Femur (tissue), 1 donor: ENCODE measurements around the gene CXCL3.

ENCODE experiments used
- DNase-seq: peaks from one replicate; pipeline ENCODE4 v3.0.0-alpha.2; 2017

CXCL3 gene

GRCh38 chr4:74055096-74055495, 16.6 kb upstream of the CXCL3 start:
- no peak for DNase-seq

GRCh38 chr4:74054483-74055047, 16.1 kb upstream of the CXCL3 start:
- DNase-seq: no peak

GRCh38 chr4:74047152-74047551, 8.7 kb upstream of the CXCL3 start:
- DNase-seq: no peak

- no peak for DNase-seq
These were observed 7.3 kb upstream of the CXCL3 start for GRCh38 chr4:74045772-74046171.

- DNase-seq: no peak
These were observed 6.8 kb upstream of the CXCL3 start for GRCh38 chr4:74045247-74045646.

GRCh38 chr4:74044677-74045076, 6.2 kb upstream of the CXCL3 start:
- DNase-seq: no peak

- DNase-seq: no peak
These were observed 4.2 kb upstream of the CXCL3 start for GRCh38 chr4:74042681-74043080.

- DNase-seq: no peak
These were observed 2.9 kb upstream of the CXCL3 start for GRCh38 chr4:74041418-74041817.

- DNase-seq: no peak
These were observed 850 bp upstream of the CXCL3 start for GRCh38 chr4:74039315-74039763.

- DNase-seq: no peak
These were observed 434 bp downstream of the CXCL3 start for GRCh38 chr4:74038086-74038424.

- no peak for DNase-seq
These were observed 1.2 kb downstream of the CXCL3 start for GRCh38 chr4:74037076-74037955.

GRCh38 chr4:74033739-74034138, 4.8 kb downstream of the CXCL3 start:
- no peak for DNase-seq

GRCh38 chr4:74032064-74032463, 6.4 kb downstream of the CXCL3 start:
- DNase-seq: no peak

- DNase-seq: no peak
These were observed 6.9 kb downstream of the CXCL3 start for GRCh38 chr4:74031576-74031975.

- no peak for DNase-seq
These were observed 8.2 kb downstream of the CXCL3 start for GRCh38 chr4:74030285-74030684.

- DNase-seq: no peak
These were observed 10.0 kb downstream of the CXCL3 start for GRCh38 chr4:74028504-74028903.

- DNase-seq: no peak
These were observed 14.8 kb downstream of the CXCL3 start for GRCh38 chr4:74023709-74024108.

- DNase-seq: no peak
These were observed 16.9 kb downstream of the CXCL3 start for GRCh38 chr4:74021601-74022000.

GRCh38 chr4:74018771-74019170, 19.7 kb downstream of the CXCL3 start:
- no peak for DNase-seq

- no peak for DNase-seq
These were observed 20.4 kb downstream of the CXCL3 start for GRCh38 chr4:74018116-74018515.

GRCh38 chr4:74016068-74016467, 22.4 kb downstream of the CXCL3 start:
- no peak for DNase-seq

GRCh38 chr4:74015126-74015780, 23.2 kb downstream of the CXCL3 start:
- no peak for DNase-seq

GRCh38 chr4:74014332-74014731, 24.2 kb downstream of the CXCL3 start:
- no peak for DNase-seq

GRCh38 chr4:74013264-74013663, 25.2 kb downstream of the CXCL3 start:
- DNase-seq: no peak
